HepG2 (cell line): ENCODE results near the gene WBP1. TPM values are rescaled to one million over a fixed set of nuclear protein-coding genes. Genes with fewer than 3 reads are reported as not detected.

Experiments
- AFF4 ChIP-seq: sonication (generic); formaldehyde crosslinking; IDR thresholded peaks from 2 replicates; pipeline ENCODE4 v1.4.0; 2020; ENCODE audit warnings: missing genetic modification reagents
- CEBPB ChIP-seq: IDR thresholded peaks from 2 replicates; pipeline ENCODE4 v1.6.1; 2011; ENCODE audit warnings: low read depth, low read length, improper control_type of control experiment, borderline replicate concordance
- CREB1 ChIP-seq, 2 experiments: fragments of 450-650 bp in 1 of 2; IDR thresholded peaks; 2 replicates each; pipeline ENCODE4 v1.6.1; 2016 to 2017; ENCODE audit warnings: control low read depth in 1 of 2, mild to moderate bottlenecking in 1 of 2, missing compliant biosample characterization in 1 of 2, missing genetic modification characterization in 1 of 2
- MLXIP ChIP-seq: sonication (generic); formaldehyde crosslinking; IDR thresholded peaks from 2 replicates; pipeline ENCODE4 v1.9.0; 2021; ENCODE audit warnings: missing genetic modification reagents, borderline replicate concordance
- ONECUT2 ChIP-seq: sonication (generic); formaldehyde crosslinking; IDR thresholded peaks from 2 replicates; pipeline ENCODE4 v1.4.0; 2020; ENCODE audit warnings: missing genetic modification reagents
- PAWR ChIP-seq: sonication (generic); formaldehyde crosslinking; IDR thresholded peaks from 2 replicates; pipeline ENCODE4 v1.4.0; 2020; ENCODE audit warnings: missing genetic modification reagents, mild to moderate bottlenecking, borderline replicate concordance
- PCBP1 ChIP-seq: fragments of 200-400 bp; formaldehyde crosslinking; IDR thresholded peaks from 2 replicates; pipeline ENCODE4 v1.6.1; 2017; ENCODE audit warnings: mild to moderate bottlenecking, low read depth, low read length, borderline replicate concordance
- TCF12 ChIP-seq, 2 experiments: fragments of 450-650 bp in 1 of 2; sonication (generic) in 1 of 2; formaldehyde crosslinking in 1 of 2; IDR thresholded peaks; 2 replicates each; pipeline versions ENCODE4 v1.6.1 to v1.8.0; 2017 to 2022; ENCODE audit warnings: antibody characterized with exemption in 1 of 2, mild to moderate bottlenecking in 1 of 2, missing genetic modification reagents in 1 of 2, moderate library complexity in 1 of 2
- ZFP82 ChIP-seq: sonication (generic); formaldehyde crosslinking; IDR thresholded peaks from 2 replicates; pipeline ENCODE4 v1.5.1; 2020; ENCODE audit warnings: mild to moderate bottlenecking, missing genetic modification reagents, borderline replicate concordance
- ZNF24 ChIP-seq: fragments of 450-650 bp; IDR thresholded peaks from 2 replicates; pipeline ENCODE4 v1.6.1; 2017; ENCODE audit warnings: antibody characterized with exemption, mild to moderate bottlenecking
- ZNF296 ChIP-seq: sonication (generic); formaldehyde crosslinking; conservative IDR thresholded peaks from 2 replicates; pipeline ENCODE4 v1.5.0; 2020; ENCODE audit warnings: mild to moderate bottlenecking, missing genetic modification reagents
- ZNF576 ChIP-seq: sonication (generic); formaldehyde crosslinking; IDR thresholded peaks from 2 replicates; pipeline ENCODE4 v1.4.0; 2020; ENCODE audit warnings: mild to moderate bottlenecking, missing genetic modification reagents
- ZNF652 ChIP-seq: IDR thresholded peaks from 2 replicates; pipeline ENCODE4 v1.6.1; 2016; ENCODE audit warnings: low read depth, borderline replicate concordance
- polyA plus RNA-seq, 8 experiments: library from polyadenylated mRNA; depleted of rRNA in 3 of 8; stranded (reverse) in 7 of 8; unstranded in 1 of 8; fragments of >200 nt; fragmentation: Illumina TruSeq in 4 of 8; extraction: Trizol in 4 of 8; gene quantifications; 2 replicates each; pipeline versions ENCODE4 v1.2.1 to v1.2.3, GENCODE V29; 2011 to 2016; ENCODE audit warnings: low read depth in 4 of 8, missing spikeins in 1 of 8, mixed read lengths in 1 of 8; ENCODE audit not compliant: insufficient read depth in 1 of 8
- total RNA-seq, 5 experiments: library from RNA; depleted of rRNA; stranded (reverse); fragments of >200 nt; fragmentation: Illumina TruSeq; extraction: Trizol; gene quantifications; 2 replicates each; pipeline ENCODE4 v1.2.3, GENCODE V29; 2016; ENCODE audit warnings: low read depth in 1 of 5
- TF ChIP-seq, protein P1 (sequence below): sonication (generic); formaldehyde crosslinking; IDR thresholded peaks from 2 replicates; pipeline ENCODE4 v1.4.0; 2020; ENCODE audit warnings: missing genetic modification reagents
- TF ChIP-seq, protein P2 (sequence below): sonication (generic); formaldehyde crosslinking; IDR thresholded peaks from 2 replicates; pipeline ENCODE4 v1.8.1; 2022; ENCODE audit warnings: low read depth, mild to moderate bottlenecking, missing genetic modification reagents

Gene WBP1
- total and polyA plus RNA-seq, 2 of the 13 experiments (the other 11 are each of a cell fraction or from before 2014, with no cell fraction given) = 38.8 to 85.7 TPM

- TF ChIP-seq MLXIP (CRISPR knock-in tag) (no peak), PAWR (no peak), ONECUT2 (no peak; the same call in 1 of the 2 replicates), ZNF24 (peak; percentile 80; the same call in 1 of the 2 replicates), CEBPB (peak; percentile 23; the same call in 1 of the 2 replicates), PCBP1 (peak; percentile 90; the same call in 1 of the 2 replicates), ZNF296 (CRISPR knock-in tag) (no peak), TCF12 (IDR thresholded peaks at IDR 0.05) (no peak), TCF12 (CRISPR knock-in tag; IDR thresholded peaks at IDR 0.05) (no peak), AFF4 (no peak), ZNF576 (no peak), ZNF652 (peak; percentile 79), CREB1 (IDR thresholded peaks at IDR 0.05) (peak; percentile 82), CREB1 (CRISPR knock-in tag; IDR thresholded peaks at IDR 0.05) (peak; percentile 95), ZFP82 (CRISPR knock-in tag) (no peak)
- TF ChIP-seq, protein P1, sequence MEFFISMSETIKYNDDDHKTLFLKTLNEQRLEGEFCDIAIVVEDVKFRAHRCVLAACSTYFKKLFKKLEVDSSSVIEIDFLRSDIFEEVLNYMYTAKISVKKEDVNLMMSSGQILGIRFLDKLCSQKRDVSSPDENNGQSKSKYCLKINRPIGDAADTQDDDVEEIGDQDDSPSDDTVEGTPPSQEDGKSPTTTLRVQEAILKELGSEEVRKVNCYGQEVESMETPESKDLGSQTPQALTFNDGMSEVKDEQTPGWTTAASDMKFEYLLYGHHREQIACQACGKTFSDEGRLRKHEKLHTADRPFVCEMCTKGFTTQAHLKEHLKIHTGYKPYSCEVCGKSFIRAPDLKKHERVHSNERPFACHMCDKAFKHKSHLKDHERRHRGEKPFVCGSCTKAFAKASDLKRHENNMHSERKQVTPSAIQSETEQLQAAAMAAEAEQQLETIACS (CRISPR knock-in tag) = no peak
- TF ChIP-seq, protein P2, sequence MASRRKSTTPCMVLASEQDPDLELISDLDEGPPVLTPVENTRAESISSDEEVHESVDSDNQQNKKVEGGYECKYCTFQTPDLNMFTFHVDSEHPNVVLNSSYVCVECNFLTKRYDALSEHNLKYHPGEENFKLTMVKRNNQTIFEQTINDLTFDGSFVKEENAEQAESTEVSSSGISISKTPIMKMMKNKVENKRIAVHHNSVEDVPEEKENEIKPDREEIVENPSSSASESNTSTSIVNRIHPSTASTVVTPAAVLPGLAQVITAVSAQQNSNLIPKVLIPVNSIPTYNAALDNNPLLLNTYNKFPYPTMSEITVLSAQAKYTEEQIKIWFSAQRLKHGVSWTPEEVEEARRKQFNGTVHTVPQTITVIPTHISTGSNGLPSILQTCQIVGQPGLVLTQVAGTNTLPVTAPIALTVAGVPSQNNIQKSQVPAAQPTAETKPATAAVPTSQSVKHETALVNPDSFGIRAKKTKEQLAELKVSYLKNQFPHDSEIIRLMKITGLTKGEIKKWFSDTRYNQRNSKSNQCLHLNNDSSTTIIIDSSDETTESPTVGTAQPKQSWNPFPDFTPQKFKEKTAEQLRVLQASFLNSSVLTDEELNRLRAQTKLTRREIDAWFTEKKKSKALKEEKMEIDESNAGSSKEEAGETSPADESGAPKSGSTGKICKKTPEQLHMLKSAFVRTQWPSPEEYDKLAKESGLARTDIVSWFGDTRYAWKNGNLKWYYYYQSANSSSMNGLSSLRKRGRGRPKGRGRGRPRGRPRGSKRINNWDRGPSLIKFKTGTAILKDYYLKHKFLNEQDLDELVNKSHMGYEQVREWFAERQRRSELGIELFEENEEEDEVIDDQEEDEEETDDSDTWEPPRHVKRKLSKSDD (CRISPR knock-in tag) = peak; percentile 74; the same call in 1 of the 2 replicates
These were observed 3.4 kb upstream of the WBP1 start, which contains the start of gene INO80B (continued) for GRCh38 chr2:74454654-74455511.
